Bronchial epithelial cell (primary cell): ENCODE measurements around the gene ZNG1B. TPM values are rescaled to one million over a fixed set of nuclear protein-coding genes. Genes with fewer than 3 reads are reported as not detected.
"Not testable (repeated sequence)": the region's sequence is repeated elsewhere in the genome, so short reads cannot be mapped to it uniquely, and the experiment has no call there.

Source experiments
- DNase-seq: peaks from one replicate; pipeline ENCODE4 v3.0.0-alpha.2; 2010; ENCODE audit warnings: low read depth
- FAIRE-seq: peaks from 2 replicates; lab custom pipeline; 2011; peaks lifted over from hg19 to GRCh38; lab: Jason Lieb, UNC
- H3K27me3 ChIP-seq: 2 replicates; pipeline ENCODE4 v1.5.1; 2011; ENCODE audit warnings: low read length; ENCODE audit not compliant: control insufficient read depth, insufficient read depth
- H3K36me3 ChIP-seq: 2 replicates; pipeline ENCODE4 v1.5.1; 2011; ENCODE audit warnings: low read length; ENCODE audit not compliant: control insufficient read depth, insufficient read depth
- H3K4me3 ChIP-seq: 2 replicates; pipeline ENCODE4 v1.5.1; 2011; ENCODE audit warnings: mild to moderate bottlenecking, low read depth, low read length, control low read depth
- total RNA-seq: library from RNA; depleted of rRNA; stranded (reverse); fragments of >200 nt; gene quantifications from 2 replicates; pipeline ENCODE4 v1.2.1, GENCODE V29; 2014

ZNG1B gene
- total RNA-seq, 1 donor from 2014 or later = 34.0 TPM

GRCh38 chr2:113541204-113541975, 103.9 kb downstream of the ZNG1B start:
- FAIRE-seq, H3K36me3 ChIP-seq, DNase-seq, H3K27me3 ChIP-seq: not testable (repeated sequence)
- peak overlapping the region; percentile 29 for H3K4me3 ChIP-seq

- peak overlapping the region; percentile 9 for H3K4me3 ChIP-seq
- not testable (repeated sequence) for H3K27me3 ChIP-seq, DNase-seq, H3K36me3 ChIP-seq, FAIRE-seq
Observed at GRCh38 chr2:113541976-113542485, 104.5 kb downstream of the ZNG1B start.

- FAIRE-seq = not testable (repeated sequence)
Observed at GRCh38 chr2:113542529-113542928, 105.0 kb downstream of the ZNG1B start.

More at GRCh38 chr2:113542529-113542928, 105.0 kb downstream of the ZNG1B start:
- not testable (repeated sequence) for H3K4me3 ChIP-seq, DNase-seq, H3K36me3 ChIP-seq, H3K27me3 ChIP-seq

Other genes with a start within 250 kb of the ZNG1B start
- 3.5 TPM in 1 of 2 replicates, not detected in the other for gene PAX8, start 158.8 kb upstream of the ZNG1B start, total RNA-seq
- 0.13 and 0.26 TPM in 2 replicates for gene FOXD4L1, start 61.0 kb downstream of the ZNG1B start, total RNA-seq
- 7.6 and 7.7 TPM in 2 replicates for gene RABL2A, start 189.6 kb downstream of the ZNG1B start, total RNA-seq